Measurements from ENCODE around the gene ARHGDIA.

ARHGDIA gene

GRCh38 chr17:81904600-81905423, 33.7 kb upstream of the ARHGDIA start:
- Histone ChIP-seq H3K4me3 (ENCODE audit: low read depth in 1 of 2, low read length in 2 of 2) (no peak overlapping the region), H3K27ac (ENCODE audit: low read length) (no peak overlapping the region), H3K9me3 (ENCODE audit: control insufficient read depth in 1 of 2, low read length in 2 of 2) (no peaks in the 10 kb centered on the region), H3K36me3 (ENCODE audit: control insufficient read depth in 1 of 2, insufficient read depth in 2 of 2, low read length in 2 of 2) (peaks cover 4 to 26% of the 10 kb centered on the region in 2 donors), H3K27me3 (ENCODE audit: low read depth, low read length) (peaks cover 6% of the 10 kb centered on the region), H3K4me1 (ENCODE audit: control insufficient read depth in 1 of 2, insufficient read depth in 2 of 2, low read length in 2 of 2) (peaks cover 0 to 15% of the 10 kb centered on the region in 2 donors)

GRCh38 chr17:81903896-81904599, 32.9 kb upstream of the ARHGDIA start:
- peaks cover 6% of the 10 kb centered on the region for H3K27me3 ChIP-seq (ENCODE audit: low read depth, low read length)
- H3K4me3 ChIP-seq (ENCODE audit: low read depth in 1 of 2, low read length in 2 of 2), result no peak overlapping the region
- no peaks in the 10 kb centered on the region for H3K9me3 ChIP-seq (ENCODE audit: control insufficient read depth in 1 of 2, low read length in 2 of 2)
- no peak overlapping the region for H3K27ac ChIP-seq (ENCODE audit: low read length)
- H3K36me3 ChIP-seq (ENCODE audit: control insufficient read depth in 1 of 2, insufficient read depth in 2 of 2, low read length in 2 of 2), result peaks cover 5 to 34% of the 10 kb centered on the region in 2 donors
- peaks cover 0 to 15% of the 10 kb centered on the region in 2 donors for H3K4me1 ChIP-seq (ENCODE audit: control insufficient read depth in 1 of 2, insufficient read depth in 2 of 2, low read length in 2 of 2)

GRCh38 chr17:81903415-81903831, 32.3 kb upstream of the ARHGDIA start:
- Histone ChIP-seq H3K4me3 (ENCODE audit: low read depth in 1 of 2, low read length in 2 of 2) (no peak overlapping the region), H3K9me3 (ENCODE audit: control insufficient read depth in 1 of 2, low read length in 2 of 2) (no peaks in the 10 kb centered on the region), H3K4me1 (ENCODE audit: control insufficient read depth in 1 of 2, insufficient read depth in 2 of 2, low read length in 2 of 2) (peaks cover 0 to 15% of the 10 kb centered on the region in 2 donors), H3K36me3 (ENCODE audit: control insufficient read depth in 1 of 2, insufficient read depth in 2 of 2, low read length in 2 of 2) (peaks cover 11 to 39% of the 10 kb centered on the region in 2 donors), H3K27me3 (ENCODE audit: low read depth, low read length) (peaks cover 6% of the 10 kb centered on the region), H3K27ac (ENCODE audit: low read length) (no peak overlapping the region)

GRCh38 chr17:81902653-81903414, 31.7 kb upstream of the ARHGDIA start:
- no peak overlapping the region for H3K27ac ChIP-seq (ENCODE audit: low read length)
- peaks cover 0 to 15% of the 10 kb centered on the region in 2 donors for H3K4me1 ChIP-seq (ENCODE audit: control insufficient read depth in 1 of 2, insufficient read depth in 2 of 2, low read length in 2 of 2)
- peaks cover 6% of the 10 kb centered on the region for H3K27me3 ChIP-seq (ENCODE audit: low read depth, low read length)
- no peaks in the 10 kb centered on the region for H3K9me3 ChIP-seq (ENCODE audit: control insufficient read depth in 1 of 2, low read length in 2 of 2)
- peak overlapping the region in 1 of 2 donors; percentile 45 for H3K4me3 ChIP-seq (ENCODE audit: low read depth in 1 of 2, low read length in 2 of 2)
- H3K36me3 ChIP-seq (ENCODE audit: control insufficient read depth in 1 of 2, insufficient read depth in 2 of 2, low read length in 2 of 2), result peaks cover 17 to 40% of the 10 kb centered on the region in 2 donors

- Histone ChIP-seq H3K4me3 (ENCODE audit: low read depth in 1 of 2, low read length in 2 of 2) (peak within 1 kb of the TSS in 1 of 2 donors; percentile 45), H3K36me3 (ENCODE audit: control insufficient read depth in 1 of 2, insufficient read depth in 2 of 2, low read length in 2 of 2) (peaks cover 20 to 40% of the 10 kb centered on the region in 2 donors), H3K9me3 (ENCODE audit: control insufficient read depth in 1 of 2, low read length in 2 of 2) (no peaks in the 10 kb centered on the region), H3K27me3 (ENCODE audit: low read depth, low read length) (peaks cover 6% of the 10 kb centered on the region), H3K4me1 (ENCODE audit: control insufficient read depth in 1 of 2, insufficient read depth in 2 of 2, low read length in 2 of 2) (peaks cover 0 to 15% of the 10 kb centered on the region in 2 donors), H3K27ac (ENCODE audit: low read length) (no peak within 1 kb of the TSS)
Measured at GRCh38 chr17:81902023-81902652, 31.0 kb upstream of the ARHGDIA start, which contains the start of gene NPB. Gene NPB (plus strand): TSS chr17:81902238. CDS start chr17:81902278, 40 bp downstream.

- peaks cover 19 to 37% of the 10 kb centered on the region in 2 donors for H3K36me3 ChIP-seq (ENCODE audit: control insufficient read depth in 1 of 2, insufficient read depth in 2 of 2, low read length in 2 of 2)
- H3K27ac ChIP-seq (ENCODE audit: low read length), result no peak overlapping the region
- peak overlapping the region in 1 of 2 donors; percentile 45 for H3K4me3 ChIP-seq (ENCODE audit: low read depth in 1 of 2, low read length in 2 of 2)
Measured at GRCh38 chr17:81901167-81902022, 30.3 kb upstream of the ARHGDIA start.

GRCh38 chr17:81900181-81900820, 29.2 kb upstream of the ARHGDIA start:
- Histone ChIP-seq H3K4me3 (ENCODE audit: low read depth in 1 of 2, low read length in 2 of 2) (no peak overlapping the region), H3K9me3 (ENCODE audit: control insufficient read depth in 1 of 2, low read length in 2 of 2) (no peaks in the 10 kb centered on the region), H3K27me3 (ENCODE audit: low read depth, low read length) (peaks cover 6% of the 10 kb centered on the region), H3K36me3 (ENCODE audit: control insufficient read depth in 1 of 2, insufficient read depth in 2 of 2, low read length in 2 of 2) (peaks cover 16 to 43% of the 10 kb centered on the region in 2 donors), H3K4me1 (ENCODE audit: control insufficient read depth in 1 of 2, insufficient read depth in 2 of 2, low read length in 2 of 2) (peaks cover 0 to 15% of the 10 kb centered on the region in 2 donors), H3K27ac (ENCODE audit: low read length) (no peak overlapping the region)

More at GRCh38 chr17:81901167-81902022, 30.3 kb upstream of the ARHGDIA start:
- Histone ChIP-seq H3K27me3 (ENCODE audit: low read depth, low read length) (peaks cover 6% of the 10 kb centered on the region), H3K9me3 (ENCODE audit: control insufficient read depth in 1 of 2, low read length in 2 of 2) (no peaks in the 10 kb centered on the region), H3K4me1 (ENCODE audit: control insufficient read depth in 1 of 2, insufficient read depth in 2 of 2, low read length in 2 of 2) (peaks cover 0 to 15% of the 10 kb centered on the region in 2 donors)

- Histone ChIP-seq H3K4me3 (ENCODE audit: low read depth in 1 of 2, low read length in 2 of 2) (no peak overlapping the region), H3K27ac (ENCODE audit: low read length) (no peak overlapping the region), H3K4me1 (ENCODE audit: control insufficient read depth in 1 of 2, insufficient read depth in 2 of 2, low read length in 2 of 2) (peaks cover 0 to 15% of the 10 kb centered on the region in 2 donors), H3K27me3 (ENCODE audit: low read depth, low read length) (peaks cover 6% of the 10 kb centered on the region), H3K36me3 (ENCODE audit: control insufficient read depth in 1 of 2, insufficient read depth in 2 of 2, low read length in 2 of 2) (peaks cover 16 to 47% of the 10 kb centered on the region in 2 donors), H3K9me3 (ENCODE audit: control insufficient read depth in 1 of 2, low read length in 2 of 2) (no peaks in the 10 kb centered on the region)
Measured at GRCh38 chr17:81899514-81900166, 28.5 kb upstream of the ARHGDIA start.

- Histone ChIP-seq H3K9me3 (ENCODE audit: control insufficient read depth in 1 of 2, low read length in 2 of 2) (no peaks in the 10 kb centered on the region), H3K36me3 (ENCODE audit: control insufficient read depth in 1 of 2, insufficient read depth in 2 of 2, low read length in 2 of 2) (peaks cover 16 to 52% of the 10 kb centered on the region in 2 donors), H3K27ac (ENCODE audit: low read length) (no peak overlapping the region), H3K4me3 (ENCODE audit: low read depth in 1 of 2, low read length in 2 of 2) (no peak overlapping the region), H3K4me1 (ENCODE audit: control insufficient read depth in 1 of 2, insufficient read depth in 2 of 2, low read length in 2 of 2) (peaks cover 0 to 15% of the 10 kb centered on the region in 2 donors), H3K27me3 (ENCODE audit: low read depth, low read length) (peaks cover 6% of the 10 kb centered on the region)
Measured at GRCh38 chr17:81898885-81899284, 27.7 kb upstream of the ARHGDIA start.

Data from muscle layer of duodenum (tissue), 2 donors.